C1 segment of cervical spinal cord (tissue), 14 donors: ENCODE measurements around the gene ASPHD1.
"Not testable (repeated sequence)": the region's sequence is repeated elsewhere in the genome, so short reads cannot be mapped to it uniquely, and the experiment has no call there.

Experiments used
- DNase-seq, 14 donors: peaks; one replicate each; lab custom pipeline; 2025; lab: John Stamatoyannopoulos, UW

Gene ASPHD1

GRCh38 chr16:29877266-29877961 lies 22.9 kb upstream of the ASPHD1 start:
- DNase-seq = peak in 2 of 14 donors; percentile 2 to 58

- no peak for DNase-seq
These were observed 22.1 kb upstream of the ASPHD1 start for GRCh38 chr16:29878172-29878571.

- DNase-seq = no peak
These were observed 19.2 kb upstream of the ASPHD1 start for GRCh38 chr16:29881050-29881449.

GRCh38 chr16:29883987-29884386 lies 16.3 kb upstream of the ASPHD1 start:
- no peak for DNase-seq

- not testable (repeated sequence) for DNase-seq
These were observed 10.9 kb upstream of the ASPHD1 start for GRCh38 chr16:29889372-29889771.

- DNase-seq = no peak
These were observed 8.5 kb upstream of the ASPHD1 start for GRCh38 chr16:29891525-29892457.

DNA sequence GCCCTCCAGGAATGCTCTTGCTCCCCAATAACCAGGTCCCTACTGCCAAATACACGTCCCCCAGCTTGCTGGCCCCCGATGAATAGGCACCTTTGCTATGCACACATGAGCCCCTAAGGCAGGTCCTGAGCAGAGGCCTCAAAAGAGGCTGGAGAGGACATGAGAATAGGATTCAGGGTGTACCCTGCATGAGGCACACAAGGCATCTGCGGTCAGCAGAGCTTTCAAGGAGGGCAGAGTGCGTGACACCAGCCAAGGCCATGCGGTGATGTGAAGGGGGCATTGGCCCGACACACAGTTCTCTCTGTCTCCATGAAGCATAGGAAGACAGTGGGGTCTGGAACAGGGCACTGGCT lies 7.9 kb upstream of the ASPHD1 start:
- DNase-seq = no peak

DNA sequence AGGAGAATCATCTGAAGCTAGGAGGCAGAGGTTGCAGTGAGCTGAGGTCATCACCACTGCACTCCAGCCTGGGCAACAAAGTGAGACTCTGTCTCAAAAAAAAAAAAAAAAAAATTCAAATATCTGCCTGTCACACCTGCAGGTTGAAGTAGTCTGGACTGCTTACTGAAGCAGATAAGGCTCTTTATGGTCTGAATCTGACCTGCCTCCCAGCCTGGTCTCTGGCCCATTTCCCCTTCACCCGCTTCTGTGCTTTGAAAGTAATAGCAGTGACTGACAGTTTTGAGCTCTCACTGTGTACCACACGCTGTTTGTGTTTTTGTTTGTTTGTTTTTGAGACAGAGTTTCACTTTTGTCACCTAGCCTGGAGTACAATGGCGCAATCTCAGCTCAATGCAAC lies 6.7 kb upstream of the ASPHD1 start:
- no peak for DNase-seq

DNA sequence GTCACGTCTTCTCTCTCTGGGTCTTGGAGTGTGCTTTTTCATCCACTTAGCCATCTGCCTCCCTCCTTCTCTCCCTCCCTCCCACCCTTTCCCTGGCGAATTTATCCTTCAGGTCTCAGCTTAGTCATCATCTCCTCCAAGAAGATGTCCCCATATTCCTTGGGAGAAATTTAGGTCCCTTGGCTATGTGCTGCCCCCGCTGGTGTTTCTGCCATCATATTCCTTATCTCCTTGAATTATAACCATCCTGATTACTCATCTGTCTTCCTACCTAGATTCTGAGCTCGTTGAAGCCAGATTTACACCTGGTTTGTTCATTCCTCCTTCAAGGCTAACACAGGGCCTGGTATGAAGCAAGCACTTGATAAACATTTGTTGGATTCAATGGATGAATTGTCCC lies 5.9 kb upstream of the ASPHD1 start:
- no peak for DNase-seq

DNA sequence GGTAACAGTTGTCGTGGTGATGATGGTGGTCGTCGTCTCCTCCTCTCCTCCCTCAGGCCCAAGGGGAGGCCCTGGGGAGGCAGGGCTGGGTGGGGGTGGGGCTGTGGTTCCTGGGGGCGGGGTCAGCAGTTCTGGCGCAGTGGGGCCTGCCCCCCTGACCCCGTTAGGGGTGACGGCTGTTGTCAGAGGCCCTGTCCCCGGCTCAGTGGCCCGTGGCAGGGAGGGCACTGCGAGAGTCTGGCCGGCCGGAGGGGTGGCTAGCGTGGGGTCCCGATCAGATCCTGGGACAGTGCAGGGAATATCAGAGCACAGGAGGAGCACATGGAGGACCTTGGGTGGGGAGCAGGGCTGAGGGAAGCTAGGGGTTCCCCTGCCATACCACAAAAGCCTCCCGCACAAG lies 3.4 kb upstream of the ASPHD1 start:
- no peak for DNase-seq

- DNase-seq = no peak
These were observed 3.0 kb upstream of the ASPHD1 start for GRCh38 chr16:29897333-29897732.

DNA sequence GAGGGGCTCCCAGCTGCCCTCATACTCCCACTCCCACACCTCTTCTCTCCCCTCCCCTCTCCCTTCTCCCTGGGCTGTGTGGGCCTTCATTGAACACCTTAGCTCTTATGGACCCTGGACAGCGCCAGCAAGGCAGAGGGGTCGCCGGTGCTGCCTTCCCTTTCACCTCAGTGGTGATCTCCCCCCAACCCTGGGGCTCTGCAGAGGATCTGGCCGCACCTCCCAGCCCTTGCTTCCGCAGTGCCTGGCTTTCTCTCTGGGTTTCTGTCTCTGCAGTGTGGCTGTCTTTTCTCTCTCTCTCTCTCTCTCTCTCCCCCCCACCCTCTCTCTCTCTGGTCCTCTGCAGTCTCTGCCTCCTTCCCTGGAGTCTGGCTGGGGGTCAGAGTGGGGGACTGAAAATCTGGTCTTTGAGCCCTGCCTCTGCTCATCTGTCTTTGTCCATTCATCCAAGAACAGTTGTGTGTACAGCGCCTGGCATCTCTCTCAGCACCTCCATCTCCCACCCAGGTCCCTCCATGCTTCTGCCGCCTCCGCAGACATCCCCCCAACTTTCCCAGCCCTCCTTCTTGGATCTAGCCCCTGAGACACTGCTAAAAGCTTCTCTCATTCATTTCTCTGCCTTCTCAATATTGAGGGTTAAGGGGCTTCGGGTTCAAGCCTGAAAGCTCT lies 2.0 kb upstream of the ASPHD1 start:
- peak in 1 of 14 donors; percentile 32 for DNase-seq

GRCh38 chr16:29898804-29899515 lies 1.3 kb upstream of the ASPHD1 start:
- DNase-seq = peak in 1 of 14 donors; percentile 49

DNA sequence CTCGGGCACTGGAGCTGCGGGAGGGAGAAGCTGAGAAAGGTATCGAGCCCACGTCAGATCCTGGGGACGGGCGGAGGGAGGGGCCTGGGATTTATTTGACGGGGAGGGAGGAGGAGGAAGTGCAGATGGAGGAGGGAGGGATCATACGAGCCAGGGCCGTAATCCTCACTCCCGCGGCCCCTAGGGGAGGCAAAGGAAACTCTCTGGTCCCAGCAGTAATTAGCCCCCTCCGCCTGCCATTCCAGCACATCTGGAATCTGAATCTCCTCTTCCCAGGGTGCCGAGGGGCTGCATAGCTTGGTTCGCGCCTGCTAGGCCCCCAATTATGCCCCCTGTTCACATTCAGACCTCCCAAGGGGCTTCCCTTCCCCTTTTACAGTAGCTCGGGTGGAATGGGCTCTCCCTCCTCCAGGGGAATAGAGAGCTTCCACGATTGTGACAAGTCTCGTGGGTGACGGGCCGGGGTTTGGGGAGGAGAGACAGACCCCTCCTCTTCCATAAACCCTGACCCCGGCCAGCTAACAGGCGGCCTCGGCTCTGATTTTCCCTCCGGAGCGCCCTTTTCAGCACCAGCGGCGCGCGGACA lies 679 bp upstream of the ASPHD1 start, which contains the start of gene SEZ6L2:
TSS of gene SEZ6L2 (minus strand) at position 35 of the 586 bp plus-strand sequence. CDS start 531 bp downstream, outside the sequence.
- DNase-seq = peak in 11 of 14 donors; percentile 43 to 93 (median 62)

DNA sequence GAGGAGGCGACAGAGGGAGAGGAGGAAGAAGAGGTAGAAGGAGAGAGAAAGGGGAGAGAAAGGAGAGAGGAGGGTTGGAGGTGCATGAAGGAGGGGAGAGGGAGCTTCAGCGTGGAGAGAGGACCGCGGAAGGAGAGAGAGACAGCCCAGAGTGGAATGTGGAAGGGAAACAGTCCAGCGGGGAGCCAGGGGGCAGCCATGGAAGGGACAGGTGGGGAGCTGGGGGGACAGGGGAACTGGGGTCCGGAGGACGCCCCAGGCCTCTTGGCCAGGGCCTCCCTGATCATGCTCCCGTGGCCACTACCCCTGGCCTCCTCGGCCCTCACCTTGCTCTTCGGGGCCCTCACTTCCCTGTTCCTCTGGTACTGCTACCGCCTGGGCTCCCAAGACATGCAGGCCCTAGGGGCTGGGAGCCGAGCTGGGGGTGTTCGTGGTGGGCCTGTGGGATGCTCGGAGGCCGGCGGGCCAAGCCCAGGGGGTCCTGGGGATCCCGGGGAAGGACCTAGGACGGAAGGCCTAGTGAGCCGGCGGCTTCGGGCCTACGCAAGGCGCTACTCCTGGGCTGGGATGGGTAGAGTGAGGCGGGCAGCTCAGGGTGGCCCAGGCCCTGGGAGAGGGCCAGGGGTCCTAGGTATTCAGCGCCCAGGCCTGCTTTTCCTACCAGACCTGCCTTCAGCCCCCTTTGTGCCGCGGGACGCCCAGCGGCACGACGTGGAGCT lies 759 bp downstream of the ASPHD1 start:
- DNase-seq = peak in 4 of 14 donors; percentile 15 to 56 (median 20)

DNA sequence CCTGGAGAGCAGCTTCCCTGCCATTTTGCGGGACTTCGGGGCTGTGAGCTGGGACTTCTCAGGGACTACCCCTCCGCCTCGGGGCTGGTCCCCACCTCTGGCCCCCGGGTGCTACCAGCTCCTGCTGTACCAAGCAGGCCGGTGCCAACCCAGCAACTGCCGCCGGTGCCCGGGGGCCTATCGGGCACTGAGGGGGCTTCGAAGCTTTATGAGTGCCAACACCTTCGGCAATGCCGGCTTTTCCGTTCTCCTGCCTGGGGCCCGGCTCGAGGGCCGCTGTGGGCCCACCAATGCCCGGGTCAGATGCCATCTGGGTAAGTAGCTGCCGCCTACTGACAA lies 1.3 kb downstream of the ASPHD1 start:
- no peak for DNase-seq

DNA sequence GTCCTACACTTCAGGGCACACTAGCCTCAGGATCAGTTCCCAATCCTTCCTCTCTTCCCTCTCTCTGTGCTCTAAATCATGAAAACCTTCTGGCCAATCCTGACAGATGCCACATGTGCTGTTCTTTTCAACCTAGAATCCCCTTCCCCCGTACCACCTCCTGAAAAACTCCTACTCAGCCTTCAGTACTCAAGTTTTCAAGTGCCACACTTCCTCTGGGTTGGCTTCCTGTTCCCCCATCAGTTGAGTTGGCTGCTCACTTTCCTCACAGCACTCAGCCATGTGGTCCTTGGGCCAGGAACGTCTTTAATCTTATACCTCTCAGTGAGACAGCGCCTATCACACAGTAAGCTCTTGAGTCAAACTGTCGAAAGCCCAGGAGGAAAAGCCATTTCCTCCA lies 3.3 kb downstream of the ASPHD1 start:
- no peak for DNase-seq

DNA sequence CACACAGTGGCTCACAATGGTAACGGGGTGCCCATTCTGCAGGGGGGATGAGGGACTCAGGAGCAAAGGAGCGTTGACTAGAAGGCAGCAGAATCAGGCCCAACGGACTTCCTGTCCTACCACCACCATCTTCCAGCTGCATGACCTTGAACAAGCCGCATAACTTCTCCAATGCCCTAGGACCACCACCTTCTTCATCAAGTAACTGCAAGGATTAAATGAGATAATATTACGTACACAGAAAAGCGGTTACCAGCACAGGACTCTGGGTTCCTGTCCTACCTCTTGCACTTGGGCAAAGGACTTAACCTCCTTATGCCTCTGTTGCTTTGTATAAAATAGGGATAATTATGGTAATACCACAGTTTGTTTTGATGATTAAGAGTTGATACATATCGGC lies 4.7 kb downstream of the ASPHD1 start:
- no peak for DNase-seq

GRCh38 chr16:29905668-29906067 lies 5.4 kb downstream of the ASPHD1 start:
- no peak for DNase-seq

GRCh38 chr16:29906520-29907244 lies 6.4 kb downstream of the ASPHD1 start:
- no peak for DNase-seq
